Peyer's patch (tissue), 4 donors: ENCODE data around the gene LHX4. TPM values are rescaled to one million over a fixed set of nuclear protein-coding genes. Genes with fewer than 3 reads are reported as not detected.
A peak's percentile ranks its signal among the peaks of the same experiment; 100 is the strongest.

Experiments used
- DNase-seq, 3 donors: peaks; one replicate each; pipeline ENCODE4 v3.0.0-alpha.2; 2017 to 2019
- H3K27ac ChIP-seq, 4 donors: fragments of 200-600 bp; sonication (generic); one replicate each; pipeline ENCODE4 v1.5.1; 2016 to 2019
- H3K27me3 ChIP-seq, 2 donors: fragments of 200-600 bp; sonication (generic); one replicate each; pipeline ENCODE4 v1.5.1; 2019
- H3K36me3 ChIP-seq, 3 donors: fragments of 200-600 bp; sonication (generic); one replicate each; pipeline ENCODE4 v1.5.1; 2016 to 2019
- H3K4me1 ChIP-seq, 4 donors: fragments of 200-600 bp; sonication (generic); one replicate each; pipeline ENCODE4 v1.5.1; 2016 to 2019
- H3K4me3 ChIP-seq, 4 donors: fragments of 200-600 bp; sonication (generic); 1 replicate in 3 of 4; 2 replicates in 1 of 4; pipeline ENCODE4 v1.5.1; 2016 to 2019; ENCODE audit warnings: mild to moderate bottlenecking in 1 of 4
- H3K9me3 ChIP-seq, 4 donors: fragments of 200-600 bp; sonication (generic); one replicate each; pipeline ENCODE4 v1.5.1; 2016 to 2019; ENCODE audit warnings: mild to moderate bottlenecking in 1 of 4
- CTCF ChIP-seq, 6 experiments: fragments of 450-650 bp in 4 of 6; fragments of 200-600 bp in 2 of 6; sonication (generic) in 1 of 6; IDR thresholded peaks; one replicate each; pipeline ENCODE4 v1.5.1; 2017 to 2019; ENCODE audit warnings: antibody characterized with exemption in 6 of 6, mild to moderate bottlenecking in 3 of 6, moderate library complexity in 1 of 6
- POLR2A ChIP-seq, 2 donors: fragments of 450-650 bp; IDR thresholded peaks; one replicate each; pipeline ENCODE4 v1.5.1; 2017; ENCODE audit warnings: antibody characterized with exemption in 2 of 2, mild to moderate bottlenecking in 2 of 2, moderate library complexity in 2 of 2
- total RNA-seq, 4 donors: library from RNA; depleted of rRNA; stranded (reverse); fragments of >200 nt; gene quantifications; one replicate each; pipeline ENCODE4 v1.1.0, GENCODE V29; 2016

LHX4 gene
- total RNA-seq, 4 donors from 2014 or later: 0.28 to 1.1 (median 0.68) TPM

- no peak for DNase-seq
- no peaks in the 10 kb centered on the region for H3K27me3 ChIP-seq
Observed at GRCh38 chr1:180221462-180221861, 8.6 kb upstream of the LHX4 start.

DNA sequence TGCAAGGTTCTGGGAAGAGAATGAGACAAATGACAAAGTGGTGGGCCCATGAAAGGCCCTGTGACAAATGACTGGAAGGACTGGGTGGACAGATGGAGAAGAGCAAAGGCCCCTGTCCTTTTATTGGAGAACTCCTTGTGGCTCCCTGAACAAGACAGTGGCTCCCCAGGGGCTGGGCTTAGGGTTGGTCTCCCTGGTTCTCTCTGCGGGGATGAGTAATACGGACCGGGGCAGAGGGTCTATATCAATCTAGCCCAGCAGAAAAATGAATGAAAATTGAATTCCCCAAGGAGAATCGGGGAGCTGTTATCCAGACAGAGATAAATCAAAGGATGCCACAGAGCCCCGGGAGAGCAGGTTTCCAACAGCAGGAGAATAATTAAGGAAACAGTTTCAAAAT is 5.2 kb upstream of the LHX4 start:
- Histone ChIP-seq H3K9me3 (peaks cover 0 to 4% (median 0%) of the 10 kb centered on the region in 4 donors), H3K27me3 (peaks cover 0 to 25% of the 10 kb centered on the region in 2 donors), H3K4me3 (no peak overlapping the region), H3K36me3 (no peaks in the 10 kb centered on the region), H3K27ac (no peak overlapping the region), H3K4me1 (peaks cover 0 to 14% (median 11%) of the 10 kb centered on the region in 4 donors)
- TF ChIP-seq CTCF (IDR thresholded peaks at IDR 0.05) (no peak), POLR2A (IDR thresholded peaks at IDR 0.05) (no peak)
- no peak for DNase-seq

More at GRCh38 chr1:180221462-180221861, 8.6 kb upstream of the LHX4 start:
- TF ChIP-seq CTCF (IDR thresholded peaks at IDR 0.05): no peak
- TF ChIP-seq POLR2A (IDR thresholded peaks at IDR 0.05): no peak
- no peak overlapping the region for H3K4me3 ChIP-seq
- H3K4me1 ChIP-seq: no peaks in the 10 kb centered on the region
- no peaks in the 10 kb centered on the region for H3K36me3 ChIP-seq
- H3K9me3 ChIP-seq: peaks cover 0 to 2% (median 0%) of the 10 kb centered on the region in 4 donors
- no peak overlapping the region for H3K27ac ChIP-seq

GRCh38 chr1:180225403-180225802 is 4.7 kb upstream of the LHX4 start:
- no peak overlapping the region for H3K4me3 ChIP-seq
- TF ChIP-seq POLR2A (IDR thresholded peaks at IDR 0.05) (no peak), CTCF (IDR thresholded peaks at IDR 0.05) (no peak)
- peaks cover 0 to 4% (median 0%) of the 10 kb centered on the region in 4 donors for H3K9me3 ChIP-seq
- no peaks in the 10 kb centered on the region for H3K36me3 ChIP-seq
- no peak for DNase-seq
- peaks cover 0 to 30% of the 10 kb centered on the region in 2 donors for H3K27me3 ChIP-seq
- H3K4me1 ChIP-seq: peaks cover 0 to 19% (median 13%) of the 10 kb centered on the region in 4 donors
- no peak overlapping the region for H3K27ac ChIP-seq

DNA sequence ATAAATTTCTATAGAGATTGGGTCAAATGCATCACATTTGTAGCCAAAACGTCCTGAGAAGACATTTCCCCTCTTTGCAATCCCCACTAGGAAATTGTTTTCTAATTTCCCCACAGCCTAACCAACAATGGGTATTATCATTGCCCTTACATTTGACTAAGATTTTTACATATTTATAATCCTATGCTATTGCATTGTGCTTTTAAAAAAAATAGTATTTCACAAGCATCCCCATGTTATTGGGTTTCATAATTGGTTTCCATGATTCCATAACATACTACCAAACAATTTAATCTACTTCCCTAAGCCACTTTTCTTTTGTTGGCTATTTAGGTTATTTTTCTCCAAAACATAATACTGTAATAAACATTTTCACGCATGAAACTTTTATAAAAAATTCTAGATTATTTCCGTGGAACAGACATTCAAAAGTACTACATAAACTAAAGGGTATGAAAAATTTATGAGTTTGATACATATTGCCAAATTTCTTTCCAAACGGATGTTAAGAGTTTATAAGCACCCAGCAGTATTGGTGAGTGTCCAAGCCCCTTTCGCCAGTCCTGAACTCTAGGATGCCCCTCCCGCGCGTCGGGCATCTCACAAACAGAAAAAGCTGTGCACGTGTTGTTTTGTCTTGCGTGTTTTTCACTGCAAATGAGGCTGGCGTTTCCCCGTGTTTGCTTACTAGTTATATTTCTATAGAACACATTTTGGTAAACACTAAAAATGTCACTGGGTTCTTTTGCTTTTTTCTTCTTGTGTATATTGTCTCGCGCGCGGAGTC is 2.0 kb upstream of the LHX4 start:
- no peak for TF ChIP-seq CTCF (IDR thresholded peaks at IDR 0.05)
- TF ChIP-seq POLR2A (IDR thresholded peaks at IDR 0.05): no peak
- no peak for DNase-seq
- Histone ChIP-seq H3K4me3 (no peak overlapping the region), H3K27me3 (peaks cover 0 to 55% of the 10 kb centered on the region in 2 donors), H3K36me3 (no peaks in the 10 kb centered on the region), H3K4me1 (peaks cover 2 to 37% (median 23%) of the 10 kb centered on the region in 4 donors), H3K9me3 (peaks cover 0 to 4% (median 0%) of the 10 kb centered on the region in 4 donors), H3K27ac (no peak overlapping the region)

DNA sequence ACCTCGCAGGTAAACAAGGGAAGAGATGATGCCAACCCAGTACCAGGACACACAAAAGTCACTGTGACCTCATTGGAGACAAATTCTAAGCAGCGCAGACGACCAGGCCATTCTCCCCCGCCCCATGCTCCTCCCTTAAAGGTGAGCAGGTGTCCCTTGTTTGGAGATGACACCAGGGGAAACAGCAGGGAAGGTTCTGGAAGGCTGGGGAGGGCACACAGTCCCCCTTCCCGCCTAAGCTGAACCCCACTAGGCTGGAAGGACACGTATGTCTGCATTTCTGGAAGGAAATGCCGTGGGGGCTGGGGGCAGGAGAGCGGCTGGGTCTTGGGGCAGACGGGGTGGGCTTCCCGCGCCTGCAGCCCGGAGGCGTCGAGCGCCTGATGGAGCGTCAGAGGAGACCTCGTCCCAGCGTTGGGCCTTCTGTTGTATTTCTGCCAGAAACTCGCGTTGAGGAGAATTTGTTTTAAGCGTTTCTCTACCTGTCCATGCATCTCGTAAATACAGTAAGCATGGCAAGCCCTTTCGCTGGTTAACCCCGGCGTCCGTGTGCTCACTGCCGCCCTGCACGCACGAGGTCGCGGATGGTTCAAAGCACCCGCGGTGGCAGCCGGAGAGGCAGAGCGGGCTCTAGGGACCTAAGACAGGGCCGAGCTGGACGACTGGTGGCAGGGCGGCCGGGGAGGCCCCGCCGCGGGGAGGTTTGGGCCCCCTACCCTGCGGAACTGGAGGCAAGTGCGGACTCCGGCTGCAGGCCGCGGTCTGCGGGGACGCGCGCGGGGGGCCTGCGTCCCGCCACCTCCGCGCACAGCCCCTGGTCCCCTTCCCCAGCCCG is 1.2 kb upstream of the LHX4 start:
- peak in 1 of 3 donors; percentile 43 for DNase-seq
- Histone ChIP-seq H3K4me1 (peaks cover 2 to 45% (median 23%) of the 10 kb centered on the region in 4 donors), H3K27ac (no peak overlapping the region), H3K9me3 (peaks cover 0 to 4% (median 0%) of the 10 kb centered on the region in 4 donors), H3K36me3 (no peaks in the 10 kb centered on the region), H3K4me3 (peak overlapping the region; percentile 37 to 64 (median 62)), H3K27me3 (peaks cover 0 to 64% of the 10 kb centered on the region in 2 donors)
- TF ChIP-seq POLR2A (IDR thresholded peaks at IDR 0.05) (no peak), CTCF (IDR thresholded peaks at IDR 0.05) (no peak)
